Measurements from ENCODE around the gene SMIM10L1. TPM values are rescaled to one million over a fixed set of nuclear protein-coding genes. Genes with fewer than 3 reads are reported as not detected.

Gene SMIM10L1
- total RNA-seq, 1 donor from 2014 or later = 25.5 TPM

- no peak for TF ChIP-seq CTCF (IDR thresholded peaks at IDR 0.05; ENCODE audit: unreplicated experiment)
- Mint-ChIP-seq H3K27ac (no peak overlapping the region), H3K4me3 (ENCODE audit: low read depth) (no peak overlapping the region), H3K27me3 (no peaks in the 10 kb centered on the region), H3K36me3 (ENCODE audit: insufficient read depth) (peaks cover 4% of the 10 kb centered on the region), H3K9me3 (ENCODE audit: low read depth) (no peaks in the 10 kb centered on the region), H3K4me1 (ENCODE audit: low read depth) (peaks cover 3% of the 10 kb centered on the region)
- no peak for DNase-seq (ENCODE audit: low spot score, unreplicated experiment)
Measured at GRCh38 chr12:11178250-11178649, 7.3 kb downstream of the SMIM10L1 start.

GRCh38 chr12:11182529-11182928 lies 11.5 kb downstream of the SMIM10L1 start:
- Mint-ChIP-seq H3K9me3 (ENCODE audit: low read depth) (no peaks in the 10 kb centered on the region), H3K4me3 (ENCODE audit: low read depth) (no peak overlapping the region), H3K36me3 (ENCODE audit: insufficient read depth) (no peaks in the 10 kb centered on the region), H3K4me1 (ENCODE audit: low read depth) (peaks cover 6% of the 10 kb centered on the region), H3K27me3 (no peaks in the 10 kb centered on the region), H3K27ac (no peak overlapping the region)
- TF ChIP-seq CTCF (IDR thresholded peaks at IDR 0.05; ENCODE audit: unreplicated experiment) = no peak
- no peak for DNase-seq (ENCODE audit: low spot score, unreplicated experiment)

GRCh38 chr12:11183011-11183410 lies 12.0 kb downstream of the SMIM10L1 start:
- Mint-ChIP-seq H3K4me1 (ENCODE audit: low read depth) (peaks cover 6% of the 10 kb centered on the region), H3K4me3 (ENCODE audit: low read depth) (no peak overlapping the region), H3K27ac (no peak overlapping the region), H3K27me3 (no peaks in the 10 kb centered on the region), H3K9me3 (ENCODE audit: low read depth) (no peaks in the 10 kb centered on the region), H3K36me3 (ENCODE audit: insufficient read depth) (no peaks in the 10 kb centered on the region)
- no peak for TF ChIP-seq CTCF (IDR thresholded peaks at IDR 0.05; ENCODE audit: unreplicated experiment)
- no peak for DNase-seq (ENCODE audit: low spot score, unreplicated experiment)

- no peak within 1 kb of the TSS for H3K27ac Mint-ChIP-seq
- H3K4me1 Mint-ChIP-seq (ENCODE audit: low read depth) = peaks cover 6% of the 10 kb centered on the region
- no peaks in the 10 kb centered on the region for H3K27me3 Mint-ChIP-seq
- DNase-seq (ENCODE audit: low spot score, unreplicated experiment) = no peak
- no peak within 1 kb of the TSS for H3K4me3 Mint-ChIP-seq (ENCODE audit: low read depth)
- H3K36me3 Mint-ChIP-seq (ENCODE audit: insufficient read depth) = no peaks in the 10 kb centered on the region
- H3K9me3 Mint-ChIP-seq (ENCODE audit: low read depth) = no peaks in the 10 kb centered on the region
- TF ChIP-seq CTCF (IDR thresholded peaks at IDR 0.05; ENCODE audit: unreplicated experiment) = no peak
Measured at GRCh38 chr12:11186837-11187236, 15.8 kb downstream of the SMIM10L1 start, which contains the start of gene TAS2R42. TSS of gene TAS2R42 (minus strand) at chr12:11186937. CDS start at chr12:11186937, 0 bp downstream.

- no peak for TF ChIP-seq CTCF (IDR thresholded peaks at IDR 0.05; ENCODE audit: unreplicated experiment)
- Mint-ChIP-seq H3K4me1 (ENCODE audit: low read depth) (peaks cover 5% of the 10 kb centered on the region), H3K4me3 (ENCODE audit: low read depth) (no peak overlapping the region), H3K9me3 (ENCODE audit: low read depth) (peaks cover 14% of the 10 kb centered on the region), H3K36me3 (ENCODE audit: insufficient read depth) (peaks cover 2% of the 10 kb centered on the region), H3K27me3 (no peaks in the 10 kb centered on the region), H3K27ac (no peak overlapping the region)
- DNase-seq (ENCODE audit: low spot score, unreplicated experiment) = no peak
Measured at GRCh38 chr12:11202811-11203210, 31.8 kb downstream of the SMIM10L1 start.
